K562 (cell line): ENCODE measurements around the gene SCARF2. TPM values are rescaled to one million over a fixed set of nuclear protein-coding genes. Genes with fewer than 3 reads are reported as not detected.
A peak's percentile ranks its signal among the peaks of the same experiment; 100 is the strongest.

Experiments
- KDM4B ChIP-seq, 2 experiments: fragments of 450-650 bp in 1 of 2; sonication (generic) in 1 of 2; IDR thresholded peaks; 2 replicates each; pipeline ENCODE4 v1.6.1; 2016 to 2017; ENCODE audit warnings: borderline replicate concordance in 2 of 2, antibody characterized with exemption in 1 of 2, low read depth in 1 of 2, mild to moderate bottlenecking in 1 of 2
- LCOR ChIP-seq: sonication (generic); formaldehyde crosslinking; IDR thresholded peaks from 2 replicates; pipeline ENCODE4 v1.8.0; 2022; ENCODE audit warnings: mild to moderate bottlenecking, missing genetic modification reagents
- NCOR1 ChIP-seq: fragments of 450-650 bp; IDR thresholded peaks from 2 replicates; pipeline ENCODE4 v1.6.1; 2016; ENCODE audit warnings: mild to moderate bottlenecking, moderate library complexity
- NUFIP1 ChIP-seq: fragments of 450-650 bp; IDR thresholded peaks from 2 replicates; pipeline ENCODE4 v1.6.1; 2018; ENCODE audit not compliant: partially characterized antibody
- SNIP1 ChIP-seq: fragments of 450-650 bp; IDR thresholded peaks from 2 replicates; pipeline ENCODE4 v1.7.1; 2017; ENCODE audit warnings: low read depth, mild to moderate bottlenecking
- SRSF9 ChIP-seq: fragments of 200-400 bp; formaldehyde crosslinking; IDR thresholded peaks from 2 replicates; pipeline ENCODE4 v1.6.1; 2017; ENCODE audit warnings: low read depth, low read length, borderline replicate concordance
- TEAD2 ChIP-seq: fragments of 450-650 bp; IDR thresholded peaks from 2 replicates; pipeline ENCODE4 v1.6.1; 2016; ENCODE audit warnings: missing genetic modification characterization, control low read depth, missing compliant biosample characterization
- XRCC5 ChIP-seq: fragments of 200-400 bp; formaldehyde crosslinking; IDR thresholded peaks from 2 replicates; pipeline ENCODE4 v1.6.1; 2017; ENCODE audit warnings: low read depth, mild to moderate bottlenecking, low read length
- ZNF384 ChIP-seq: IDR thresholded peaks from 2 replicates; pipeline ENCODE4 v1.6.1; 2012; ENCODE audit warnings: low read depth, low read length, improper control_type of control experiment
- ZNF408 ChIP-seq: fragments of 250-450 bp; sonication (Bioruptor Pico); IDR thresholded peaks from 2 replicates; pipeline ENCODE4 v1.4.0; 2020; ENCODE audit warnings: low read depth, mild to moderate bottlenecking, moderate library complexity
- ZNF436 ChIP-seq: fragments of 250-450, 450-650 bp; sonication (Bioruptor Pico); formaldehyde crosslinking; IDR thresholded peaks from 2 replicates; pipeline ENCODE4 v1.7.0; 2020; ENCODE audit warnings: mild to moderate bottlenecking
- ZNF785 ChIP-seq: fragments of 250-450 bp; sonication (Bioruptor Pico); IDR thresholded peaks from 2 replicates; pipeline ENCODE4 v1.4.0; 2020; ENCODE audit warnings: mild to moderate bottlenecking
- polyA plus RNA-seq, 8 experiments: library from polyadenylated mRNA; depleted of rRNA in 4 of 8; stranded (reverse) in 5 of 8; unstranded in 3 of 8; fragments of >200 nt; fragmentation: Nextera tagmentation in 2 of 8; fragmentation: Illumina TruSeq in 1 of 8; extraction: Ambion mirVana in 2 of 8; extraction: Trizol in 1 of 8; gene quantifications; 2 replicates each; pipeline versions ENCODE4 v1.2.1 to v1.2.3, GENCODE V29; 2011 to 2014; ENCODE audit warnings: inconsistent platforms in 1 of 8, missing spikeins in 1 of 8
- total RNA-seq, 7 experiments: library from RNA; depleted of rRNA in 6 of 7; stranded (reverse); fragments of >200 nt in 6 of 7; fragmentation: Illumina TruSeq in 2 of 7; extraction: Trizol in 2 of 7; gene quantifications; 2 replicates each; pipeline versions ENCODE4 v1.2.1 to v1.2.3, GENCODE V29; 2011 to 2021; ENCODE audit warnings: low replicate concordance in 1 of 7
- TF ChIP-seq, protein P1 (sequence below): sonication (generic); formaldehyde crosslinking; IDR thresholded peaks from 2 replicates; pipeline ENCODE4 v1.8.1; 2023; ENCODE audit warnings: mild to moderate bottlenecking, missing genetic modification reagents
- TF ChIP-seq, protein P2 (sequence below), 2 experiments: fragments of 150-350 bp in 1 of 2; IDR thresholded peaks; 2 replicates each; pipeline ENCODE4 v1.6.1; 2012 to 2016; ENCODE audit warnings: low read depth in 2 of 2, low read length in 2 of 2, mild to moderate bottlenecking in 1 of 2, moderate library complexity in 1 of 2
- TF ChIP-seq, protein P3 (sequence below): fragments of 250-450 bp; sonication (Bioruptor Pico); IDR thresholded peaks from 2 replicates; pipeline ENCODE4 v1.5.0; 2020; ENCODE audit warnings: mild to moderate bottlenecking
- TF ChIP-seq, protein P4 (sequence below): IDR thresholded peaks from 3 replicates; pipeline ENCODE4 v1.6.1; 2011; ENCODE audit warnings: borderline replicate concordance, mild to moderate bottlenecking; ENCODE audit not compliant: insufficient read length, insufficient read depth

The SCARF2 gene
- total and polyA plus RNA-seq, 9 of the 15 experiments (the other 6 are each of a cell fraction or from before 2014, with no cell fraction given): 0.06 to 0.32 (median 0.21) TPM; not detected in 5

DNA sequence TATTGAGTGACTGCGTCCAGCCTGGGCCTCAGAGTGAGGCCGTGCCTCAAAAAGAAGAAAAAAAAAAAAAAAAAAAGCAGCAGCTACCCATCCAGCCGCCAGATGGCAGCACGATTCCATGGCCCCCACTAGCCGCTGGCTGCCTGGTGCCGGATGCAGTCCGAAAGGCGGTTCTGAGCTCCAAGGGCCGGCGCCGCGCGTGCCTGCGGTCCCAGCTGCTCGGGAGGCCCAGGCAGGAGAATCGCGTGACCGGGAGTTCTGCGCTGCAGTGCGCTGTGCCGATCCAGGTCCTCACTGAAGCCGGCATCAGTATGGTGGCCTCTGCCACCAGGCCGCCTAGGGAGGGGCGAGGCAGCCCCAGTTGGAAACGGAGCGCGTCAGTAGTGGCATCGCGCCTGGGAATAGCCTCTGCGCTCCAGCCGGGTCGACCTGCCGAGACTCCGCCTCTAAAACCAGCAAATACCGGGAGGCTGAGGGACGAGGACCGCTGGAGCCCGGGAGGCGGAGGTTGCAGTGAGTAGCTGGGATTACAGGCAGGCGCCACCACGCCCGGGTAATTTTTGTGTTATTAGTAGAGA, 19.3 kb downstream of the SCARF2 start (continued):
- TF ChIP-seq, protein P1, sequence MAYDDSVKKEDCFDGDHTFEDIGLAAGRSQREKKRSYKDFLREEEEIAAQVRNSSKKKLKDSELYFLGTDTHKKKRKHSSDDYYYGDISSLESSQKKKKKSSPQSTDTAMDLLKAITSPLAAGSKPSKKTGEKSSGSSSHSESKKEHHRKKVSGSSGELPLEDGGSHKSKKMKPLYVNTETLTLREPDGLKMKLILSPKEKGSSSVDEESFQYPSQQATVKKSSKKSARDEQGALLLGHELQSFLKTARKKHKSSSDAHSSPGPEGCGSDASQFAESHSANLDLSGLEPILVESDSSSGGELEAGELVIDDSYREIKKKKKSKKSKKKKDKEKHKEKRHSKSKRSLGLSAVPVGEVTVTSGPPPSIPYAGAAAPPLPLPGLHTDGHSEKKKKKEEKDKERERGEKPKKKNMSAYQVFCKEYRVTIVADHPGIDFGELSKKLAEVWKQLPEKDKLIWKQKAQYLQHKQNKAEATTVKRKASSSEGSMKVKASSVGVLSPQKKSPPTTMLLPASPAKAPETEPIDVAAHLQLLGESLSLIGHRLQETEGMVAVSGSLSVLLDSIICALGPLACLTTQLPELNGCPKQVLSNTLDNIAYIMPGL (CRISPR knock-in tag): peak; percentile 98
- peak; percentile 100 for TF ChIP-seq ZNF384
- TF ChIP-seq SNIP1: no peak
- TF ChIP-seq, protein P2, sequence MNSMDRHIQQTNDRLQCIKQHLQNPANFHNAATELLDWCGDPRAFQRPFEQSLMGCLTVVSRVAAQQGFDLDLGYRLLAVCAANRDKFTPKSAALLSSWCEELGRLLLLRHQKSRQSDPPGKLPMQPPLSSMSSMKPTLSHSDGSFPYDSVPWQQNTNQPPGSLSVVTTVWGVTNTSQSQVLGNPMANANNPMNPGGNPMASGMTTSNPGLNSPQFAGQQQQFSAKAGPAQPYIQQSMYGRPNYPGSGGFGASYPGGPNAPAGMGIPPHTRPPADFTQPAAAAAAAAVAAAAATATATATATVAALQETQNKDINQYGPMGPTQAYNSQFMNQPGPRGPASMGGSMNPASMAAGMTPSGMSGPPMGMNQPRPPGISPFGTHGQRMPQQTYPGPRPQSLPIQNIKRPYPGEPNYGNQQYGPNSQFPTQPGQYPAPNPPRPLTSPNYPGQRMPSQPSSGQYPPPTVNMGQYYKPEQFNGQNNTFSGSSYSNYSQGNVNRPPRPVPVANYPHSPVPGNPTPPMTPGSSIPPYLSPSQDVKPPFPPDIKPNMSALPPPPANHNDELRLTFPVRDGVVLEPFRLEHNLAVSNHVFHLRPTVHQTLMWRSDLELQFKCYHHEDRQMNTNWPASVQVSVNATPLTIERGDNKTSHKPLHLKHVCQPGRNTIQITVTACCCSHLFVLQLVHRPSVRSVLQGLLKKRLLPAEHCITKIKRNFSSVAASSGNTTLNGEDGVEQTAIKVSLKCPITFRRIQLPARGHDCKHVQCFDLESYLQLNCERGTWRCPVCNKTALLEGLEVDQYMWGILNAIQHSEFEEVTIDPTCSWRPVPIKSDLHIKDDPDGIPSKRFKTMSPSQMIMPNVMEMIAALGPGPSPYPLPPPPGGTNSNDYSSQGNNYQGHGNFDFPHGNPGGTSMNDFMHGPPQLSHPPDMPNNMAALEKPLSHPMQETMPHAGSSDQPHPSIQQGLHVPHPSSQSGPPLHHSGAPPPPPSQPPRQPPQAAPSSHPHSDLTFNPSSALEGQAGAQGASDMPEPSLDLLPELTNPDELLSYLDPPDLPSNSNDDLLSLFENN (IDR thresholded peaks at IDR 0.05; ENCODE audit: low read depth in 2 of 2, low read length in 2 of 2): peak in 1 of 2 experiments; percentile 79; a peak in 1 of 4 replicates
- TF ChIP-seq NUFIP1: peak; percentile 88
- TF ChIP-seq NCOR1: no peak
- no peak for TF ChIP-seq SRSF9
- TF ChIP-seq KDM4B (IDR thresholded peaks at IDR 0.05; ENCODE audit: borderline replicate concordance in 2 of 2, low read depth in 1 of 2): no peak; a peak in 1 of 4 replicates
- TF ChIP-seq, protein P3, sequence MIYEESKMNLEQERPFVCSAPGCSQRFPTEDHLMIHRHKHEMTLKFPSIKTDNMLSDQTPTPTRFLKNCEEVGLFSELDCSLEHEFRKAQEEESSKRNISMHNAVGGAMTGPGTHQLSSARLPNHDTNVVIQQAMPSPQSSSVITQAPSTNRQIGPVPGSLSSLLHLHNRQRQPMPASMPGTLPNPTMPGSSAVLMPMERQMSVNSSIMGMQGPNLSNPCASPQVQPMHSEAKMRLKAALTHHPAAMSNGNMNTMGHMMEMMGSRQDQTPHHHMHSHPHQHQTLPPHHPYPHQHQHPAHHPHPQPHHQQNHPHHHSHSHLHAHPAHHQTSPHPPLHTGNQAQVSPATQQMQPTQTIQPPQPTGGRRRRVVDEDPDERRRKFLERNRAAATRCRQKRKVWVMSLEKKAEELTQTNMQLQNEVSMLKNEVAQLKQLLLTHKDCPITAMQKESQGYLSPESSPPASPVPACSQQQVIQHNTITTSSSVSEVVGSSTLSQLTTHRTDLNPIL (CRISPR knock-in tag): no peak
- TF ChIP-seq XRCC5: peak; percentile 98
- no peak for TF ChIP-seq ZNF785 (CRISPR knock-in tag)
- 0 out of 2 replicates have a peak, but pooled peaks have one; percentile 0 for TF ChIP-seq ZNF436 (CRISPR knock-in tag)
- TF ChIP-seq, protein P4, sequence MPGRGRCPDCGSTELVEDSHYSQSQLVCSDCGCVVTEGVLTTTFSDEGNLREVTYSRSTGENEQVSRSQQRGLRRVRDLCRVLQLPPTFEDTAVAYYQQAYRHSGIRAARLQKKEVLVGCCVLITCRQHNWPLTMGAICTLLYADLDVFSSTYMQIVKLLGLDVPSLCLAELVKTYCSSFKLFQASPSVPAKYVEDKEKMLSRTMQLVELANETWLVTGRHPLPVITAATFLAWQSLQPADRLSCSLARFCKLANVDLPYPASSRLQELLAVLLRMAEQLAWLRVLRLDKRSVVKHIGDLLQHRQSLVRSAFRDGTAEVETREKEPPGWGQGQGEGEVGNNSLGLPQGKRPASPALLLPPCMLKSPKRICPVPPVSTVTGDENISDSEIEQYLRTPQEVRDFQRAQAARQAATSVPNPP: no peak
- peak; percentile 7; the same call in 1 of the 2 replicates for TF ChIP-seq LCOR (CRISPR knock-in tag)
- TF ChIP-seq ZNF408 (CRISPR knock-in tag): no peak
- no peak for TF ChIP-seq TEAD2 (tag)
